Endodermal cell (in vitro differentiated cells): ENCODE results near the gene HBP1. TPM values are rescaled to one million over a fixed set of nuclear protein-coding genes. Genes with fewer than 3 reads are reported as not detected.

Source experiments
- DNase-seq: peaks from one replicate; pipeline ENCODE4 v3.0.0-alpha.2; 2017
- H3K27ac ChIP-seq: 2 replicates; pipeline ENCODE4 v1.5.1; 2013; ENCODE audit warnings: mild to moderate bottlenecking, low read depth, low read length, moderate library complexity
- H3K27me3 ChIP-seq: 2 replicates; pipeline ENCODE4 v1.6.1; 2013; ENCODE audit warnings: mild to moderate bottlenecking, low read length, moderate library complexity; ENCODE audit not compliant: insufficient read depth, control insufficient read depth, poor library complexity, severe bottlenecking
- H3K36me3 ChIP-seq: 2 replicates; pipeline ENCODE4 v1.7.0; 2013; ENCODE audit warnings: mild to moderate bottlenecking, low read length, moderate library complexity; ENCODE audit not compliant: control insufficient read depth, insufficient read depth
- H3K4me1 ChIP-seq: one replicate; pipeline ENCODE4 v1.7.0; 2013; ENCODE audit warnings: low read length; ENCODE audit not compliant: control insufficient read depth, insufficient read depth
- H3K4me3 ChIP-seq: 2 replicates; pipeline ENCODE4 v1.5.1; 2013; ENCODE audit warnings: mild to moderate bottlenecking, low read length, moderate library complexity
- H3K9ac ChIP-seq: 2 replicates; pipeline ENCODE4 v1.6.1; 2013; ENCODE audit warnings: mild to moderate bottlenecking, low read length, moderate library complexity; ENCODE audit not compliant: poor library complexity, severe bottlenecking; ENCODE audit errors: extremely low read depth
- H3K9me3 ChIP-seq: 2 replicates; pipeline ENCODE4 v1.6.1; 2013; ENCODE audit warnings: mild to moderate bottlenecking, low read length, moderate library complexity; ENCODE audit not compliant: control insufficient read depth
- H3K27ac Mint-ChIP-seq: 2 replicates; pipeline ENCODE4 v1.8.0; 2020; ENCODE audit warnings: mixed read lengths
- H3K27me3 Mint-ChIP-seq: 2 replicates; pipeline ENCODE4 v1.8.0; 2021; ENCODE audit warnings: mild to moderate bottlenecking, mixed read lengths; ENCODE audit not compliant: insufficient read depth
- H3K36me3 Mint-ChIP-seq: 2 replicates; pipeline ENCODE4 v1.8.0; 2020; ENCODE audit warnings: low read depth, mixed read lengths
- H3K4me1 Mint-ChIP-seq: 2 replicates; pipeline ENCODE4 v1.8.0; 2020; ENCODE audit warnings: mixed read lengths
- H3K4me3 Mint-ChIP-seq: 2 replicates; pipeline ENCODE4 v1.8.0; 2020; ENCODE audit warnings: mild to moderate bottlenecking, moderate library complexity, mixed read lengths
- H3K9me3 Mint-ChIP-seq: 2 replicates; pipeline ENCODE4 v1.8.0; 2020; ENCODE audit warnings: mild to moderate bottlenecking, mixed read lengths
- CTCF ChIP-seq: fragments of 200-600 bp; sonication (generic); conservative IDR thresholded peaks from 2 replicates; pipeline ENCODE4 v1.5.0; 2021; ENCODE audit warnings: antibody characterized with exemption, mild to moderate bottlenecking
- WGBS, 2 experiments: methylation state at CpG; one replicate each; pipeline versions ENCODE4 v1.1.5 to v1.1.7; 2013; ENCODE audit warnings: missing lambda C conversion rate in 2 of 2, mixed read lengths in 1 of 2; ENCODE audit not compliant: insufficient coverage in 1 of 2, insufficient read length in 1 of 2; 5-methylcytosine and 5-hydroxymethylcytosine counted together
- total RNA-seq, 2 donors: library from RNA; stranded (reverse); fragmentation: NEBNext Ultra II Directional in 1 of 2; extraction: Animal tissue kit (Norgen Biotek cat#: 25700) in 1 of 2; gene quantifications; 2 replicates in 1 of 2; 3 replicates in 1 of 2; pipeline ENCODE4 v1.2.1, GENCODE V29; 2021

Gene HBP1
- total RNA-seq, 2 donors from 2014 or later: 39.3 to 51.0 TPM

GRCh38 chr7:107149863-107150262 is 18.9 kb upstream of the HBP1 start:
- DNase-seq: no peak
- Mint-ChIP-seq H3K27ac (no peak overlapping the region), H3K4me3 (no peak overlapping the region), H3K9me3 (no peaks in the 10 kb centered on the region), H3K4me1 (peaks cover 9% of the 10 kb centered on the region), H3K36me3 (no peaks in the 10 kb centered on the region), H3K27me3 (no peaks in the 10 kb centered on the region)
- Histone ChIP-seq H3K9ac (no peak overlapping the region), H3K36me3 (no peaks in the 10 kb centered on the region), H3K27me3 (no peaks in the 10 kb centered on the region), H3K27ac (no peak overlapping the region), H3K4me3 (no peak overlapping the region), H3K9me3 (no peaks in the 10 kb centered on the region), H3K4me1 (no peaks in the 10 kb centered on the region)
- WGBS, 2 experiments: 100% methylated on average over 1 of the region's 1 CpG
- TF ChIP-seq CTCF: no peak

GRCh38 chr7:107150375-107151073 is 18.3 kb upstream of the HBP1 start:
- no peak overlapping the region for H3K4me3 Mint-ChIP-seq
- Histone ChIP-seq H3K36me3 (no peaks in the 10 kb centered on the region), H3K27ac (no peak overlapping the region), H3K9ac (no peak overlapping the region), H3K9me3 (no peaks in the 10 kb centered on the region), H3K4me1 (no peaks in the 10 kb centered on the region), H3K4me3 (no peak overlapping the region), H3K27me3 (no peaks in the 10 kb centered on the region)
- no peak overlapping the region for H3K27ac Mint-ChIP-seq
- H3K36me3 Mint-ChIP-seq: no peaks in the 10 kb centered on the region
- H3K4me1 Mint-ChIP-seq: peaks cover 7% of the 10 kb centered on the region
- no peaks in the 10 kb centered on the region for H3K27me3 Mint-ChIP-seq
- peak; percentile 85 for DNase-seq
- WGBS, 2 experiments: 7% methylated on average over 2 of the region's 4 CpGs; no CpG with 5 or more reads in 1 of the 2 experiments
- peak; percentile 89 for TF ChIP-seq CTCF
- H3K9me3 Mint-ChIP-seq: no peaks in the 10 kb centered on the region

- H3K27me3 ChIP-seq: no peaks in the 10 kb centered on the region
- Mint-ChIP-seq H3K4me1 (peaks cover 7% of the 10 kb centered on the region), H3K27me3 (no peaks in the 10 kb centered on the region), H3K9me3 (peaks cover 4% of the 10 kb centered on the region), H3K36me3 (no peaks in the 10 kb centered on the region), H3K4me3 (no peak overlapping the region), H3K27ac (no peak overlapping the region)
- DNase-seq: no peak
- H3K27ac ChIP-seq: no peak overlapping the region
- H3K4me1 ChIP-seq: no peaks in the 10 kb centered on the region
- H3K9me3 ChIP-seq: no peaks in the 10 kb centered on the region
- no peak for TF ChIP-seq CTCF
- H3K4me3 ChIP-seq: no peak overlapping the region
- H3K36me3 ChIP-seq: no peaks in the 10 kb centered on the region
- WGBS, 2 experiments: 90 to 93% methylated on average over 5 to 7 of the region's 7 CpGs
- H3K9ac ChIP-seq: no peak overlapping the region
Measured at GRCh38 chr7:107151538-107151937, 17.3 kb upstream of the HBP1 start.
